ENCODE measurements around the gene ASCC2. TPM values are rescaled to one million over a fixed set of nuclear protein-coding genes. Genes with fewer than 3 reads are reported as not detected.

The ASCC2 gene, protein sequence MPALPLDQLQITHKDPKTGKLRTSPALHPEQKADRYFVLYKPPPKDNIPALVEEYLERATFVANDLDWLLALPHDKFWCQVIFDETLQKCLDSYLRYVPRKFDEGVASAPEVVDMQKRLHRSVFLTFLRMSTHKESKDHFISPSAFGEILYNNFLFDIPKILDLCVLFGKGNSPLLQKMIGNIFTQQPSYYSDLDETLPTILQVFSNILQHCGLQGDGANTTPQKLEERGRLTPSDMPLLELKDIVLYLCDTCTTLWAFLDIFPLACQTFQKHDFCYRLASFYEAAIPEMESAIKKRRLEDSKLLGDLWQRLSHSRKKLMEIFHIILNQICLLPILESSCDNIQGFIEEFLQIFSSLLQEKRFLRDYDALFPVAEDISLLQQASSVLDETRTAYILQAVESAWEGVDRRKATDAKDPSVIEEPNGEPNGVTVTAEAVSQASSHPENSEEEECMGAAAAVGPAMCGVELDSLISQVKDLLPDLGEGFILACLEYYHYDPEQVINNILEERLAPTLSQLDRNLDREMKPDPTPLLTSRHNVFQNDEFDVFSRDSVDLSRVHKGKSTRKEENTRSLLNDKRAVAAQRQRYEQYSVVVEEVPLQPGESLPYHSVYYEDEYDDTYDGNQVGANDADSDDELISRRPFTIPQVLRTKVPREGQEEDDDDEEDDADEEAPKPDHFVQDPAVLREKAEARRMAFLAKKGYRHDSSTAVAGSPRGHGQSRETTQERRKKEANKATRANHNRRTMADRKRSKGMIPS
- total RNA-seq: 10 to 100 TPM; 41.2 to 56.1 (median 47.4) TPM
- long read RNA-seq, partial matches to known transcripts: 3 of 8 reads
- long read RNA-seq, other reads (novel, unspliced or antisense): 5 of 8 reads

DNA sequence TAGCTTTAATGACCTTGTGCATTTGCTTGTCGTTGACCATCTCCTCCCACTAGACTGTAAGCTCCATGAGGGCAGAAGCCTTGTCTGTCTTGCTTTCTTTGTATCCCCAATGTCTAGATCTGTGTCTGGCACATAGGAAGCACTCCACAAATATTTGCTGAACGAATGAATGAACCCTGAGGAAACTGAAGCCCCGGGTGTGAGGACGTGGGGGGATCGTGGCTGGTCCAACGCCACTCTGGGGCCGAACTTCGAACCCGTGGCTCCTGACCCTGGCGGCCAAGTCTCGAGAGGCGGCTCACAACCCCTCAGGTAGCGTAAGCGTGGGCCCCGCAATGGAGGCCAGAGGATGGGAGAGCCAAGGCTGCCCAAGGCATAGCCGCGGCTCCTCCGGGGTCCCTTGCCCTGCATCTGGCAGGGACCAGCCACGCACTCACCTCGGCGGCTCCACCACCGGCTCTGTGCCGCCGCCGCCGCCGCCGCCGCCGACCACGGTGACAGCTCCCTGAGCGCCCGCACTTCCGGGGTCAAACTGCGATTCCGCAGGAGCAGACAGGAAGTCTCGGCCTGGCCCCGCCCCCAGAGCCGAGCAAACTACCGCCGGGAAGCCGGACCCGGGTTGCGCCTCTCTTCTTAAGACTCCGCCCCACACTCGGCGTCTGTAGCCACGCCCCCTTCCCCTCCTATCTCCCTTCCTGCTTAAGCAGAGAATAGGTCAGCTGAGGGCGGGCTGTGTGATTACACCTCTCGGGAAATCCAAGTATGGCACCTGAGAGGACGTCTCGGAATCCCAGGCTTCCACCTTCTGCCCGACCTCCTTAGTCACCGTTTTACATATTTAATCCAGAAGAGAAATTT, at the start of gene ASCC2:
Gene ASCC2 (minus strand): TSS at position 534 of the 858 bp plus-strand sequence. CDS start 5,949 bp downstream, outside the sequence.
- intact Hi-C loops (cut with DNase I): no loop called here
- 0% methylated on average over 40 of the region's 54 CpGs for WGBS (ENCODE audit: insufficient coverage, low coverage, low lambda C conversion rate, missing lambda C conversion rate)
- H3K36me3 ChIP-seq: peaks cover 0 to 5% (median 0%) of the 10 kb centered on the region in 4 donors
- H3K9me3 ChIP-seq: no peaks in the 10 kb centered on the region
- DNase-seq: peak; percentile 100
- ATAC-seq: peak; percentile 99 to 100 (median 100)
- H3K4me3 ChIP-seq: peak within 1 kb of the TSS; percentile 73 to 96 (median 95)
- H3K4me1 ChIP-seq: peaks cover 0 to 14% (median 4%) of the 10 kb centered on the region in 4 donors
- peak within 1 kb of the TSS; percentile 66 to 83 (median 66) for H3K27ac ChIP-seq
- peak; percentile 80 for TF ChIP-seq POLR2A (IDR thresholded peaks at IDR 0.05)
- TF ChIP-seq, protein P1, sequence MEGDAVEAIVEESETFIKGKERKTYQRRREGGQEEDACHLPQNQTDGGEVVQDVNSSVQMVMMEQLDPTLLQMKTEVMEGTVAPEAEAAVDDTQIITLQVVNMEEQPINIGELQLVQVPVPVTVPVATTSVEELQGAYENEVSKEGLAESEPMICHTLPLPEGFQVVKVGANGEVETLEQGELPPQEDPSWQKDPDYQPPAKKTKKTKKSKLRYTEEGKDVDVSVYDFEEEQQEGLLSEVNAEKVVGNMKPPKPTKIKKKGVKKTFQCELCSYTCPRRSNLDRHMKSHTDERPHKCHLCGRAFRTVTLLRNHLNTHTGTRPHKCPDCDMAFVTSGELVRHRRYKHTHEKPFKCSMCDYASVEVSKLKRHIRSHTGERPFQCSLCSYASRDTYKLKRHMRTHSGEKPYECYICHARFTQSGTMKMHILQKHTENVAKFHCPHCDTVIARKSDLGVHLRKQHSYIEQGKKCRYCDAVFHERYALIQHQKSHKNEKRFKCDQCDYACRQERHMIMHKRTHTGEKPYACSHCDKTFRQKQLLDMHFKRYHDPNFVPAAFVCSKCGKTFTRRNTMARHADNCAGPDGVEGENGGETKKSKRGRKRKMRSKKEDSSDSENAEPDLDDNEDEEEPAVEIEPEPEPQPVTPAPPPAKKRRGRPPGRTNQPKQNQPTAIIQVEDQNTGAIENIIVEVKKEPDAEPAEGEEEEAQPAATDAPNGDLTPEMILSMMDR (IDR thresholded peaks at IDR 0.05): peak in 1 of 4 donors; percentile 22
- no peaks in the 10 kb centered on the region for H3K27me3 ChIP-seq

DNA sequence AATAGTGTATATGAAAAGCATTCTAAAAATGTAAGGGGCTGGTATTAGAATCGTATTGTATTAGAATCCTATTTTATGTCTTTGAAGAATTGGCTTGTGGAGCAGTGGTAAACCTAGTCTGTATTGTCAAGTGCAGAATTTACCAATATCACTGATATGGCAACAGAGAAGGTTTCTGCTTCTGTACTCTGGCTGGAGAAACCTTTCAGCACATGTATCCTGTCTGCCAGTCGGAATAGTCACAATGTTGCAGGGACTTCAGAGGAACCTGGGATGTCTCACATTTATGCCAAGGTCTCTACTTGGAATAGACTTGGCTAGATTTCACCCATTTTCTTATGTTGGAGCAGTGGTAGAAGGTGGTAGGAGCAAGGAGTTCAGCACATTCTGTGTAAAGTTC, 49.3 kb upstream of the ASCC2 start:
- ATAC-seq (no peak), DNase-seq (no peak)
- H3K27ac ChIP-seq: no peak overlapping the region
- H3K27me3 ChIP-seq: no peaks in the 10 kb centered on the region
- H3K4me1 ChIP-seq: peaks cover 0 to 38% (median 7%) of the 10 kb centered on the region in 4 donors
- 40% methylated on average over 2 of the region's 2 CpGs for WGBS (ENCODE audit: insufficient coverage, low coverage, low lambda C conversion rate, missing lambda C conversion rate)
- intact Hi-C loops (cut with DNase I): no loop called here
- TF ChIP-seq, protein P1 (IDR thresholded peaks at IDR 0.05): no peak
- TF ChIP-seq POLR2A (IDR thresholded peaks at IDR 0.05): no peak
- no peaks in the 10 kb centered on the region for H3K36me3 ChIP-seq
- no peaks in the 10 kb centered on the region for H3K9me3 ChIP-seq
- no peak overlapping the region for H3K4me3 ChIP-seq

DNA sequence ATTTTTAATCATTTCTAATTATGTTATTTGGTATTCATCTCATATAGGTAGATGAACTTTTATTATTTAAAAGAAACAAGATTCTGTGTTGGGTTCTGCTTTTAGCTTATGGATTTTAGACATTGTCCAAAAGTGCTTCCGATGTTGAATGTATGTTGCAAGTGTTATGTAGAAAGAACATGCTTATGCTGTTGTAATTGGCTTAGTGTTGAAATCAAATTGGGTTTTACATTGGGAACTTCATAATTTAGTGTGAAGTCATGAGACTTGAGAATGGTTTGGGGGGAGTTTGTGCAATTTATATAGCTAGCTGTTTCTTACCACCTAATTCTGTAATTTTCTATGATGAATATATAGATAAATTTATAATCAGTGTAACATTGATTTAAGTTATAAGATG, 48.5 kb upstream of the ASCC2 start:
- Histone ChIP-seq H3K4me3 (no peak overlapping the region), H3K4me1 (peaks cover 0 to 38% (median 7%) of the 10 kb centered on the region in 4 donors), H3K27ac (no peak overlapping the region), H3K36me3 (no peaks in the 10 kb centered on the region), H3K9me3 (no peaks in the 10 kb centered on the region), H3K27me3 (no peaks in the 10 kb centered on the region)
- WGBS (ENCODE audit: insufficient coverage, low coverage, low lambda C conversion rate, missing lambda C conversion rate): 35% methylated on average over 1 of the region's 1 CpG
- no peak for ATAC-seq
- intact Hi-C loops (cut with DNase I): no loop called here
- no peak for DNase-seq
- TF ChIP-seq, protein P1 (IDR thresholded peaks at IDR 0.05): no peak
- TF ChIP-seq POLR2A (IDR thresholded peaks at IDR 0.05): no peak

DNA sequence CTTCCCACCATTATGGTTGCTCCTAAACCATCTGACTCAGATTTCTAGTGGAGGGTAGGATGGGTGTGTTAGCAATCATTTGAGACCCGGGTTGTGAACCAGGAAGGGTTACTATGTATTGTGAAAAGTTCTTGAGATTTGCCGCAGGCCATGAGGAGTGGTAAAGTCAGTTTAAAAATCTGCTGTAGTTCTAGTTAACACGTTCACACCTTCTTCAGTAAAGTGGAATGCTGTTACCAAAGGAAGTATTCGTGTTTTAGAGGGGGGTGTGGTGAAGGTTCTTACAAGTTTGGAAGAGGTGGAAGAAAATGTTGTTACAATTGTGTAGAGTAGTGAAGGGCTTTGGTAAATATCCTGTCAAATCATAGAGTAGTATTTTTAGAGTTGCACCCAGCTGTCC, 47.5 kb upstream of the ASCC2 start:
- Histone ChIP-seq H3K27me3 (no peaks in the 10 kb centered on the region), H3K4me3 (no peak overlapping the region), H3K36me3 (no peaks in the 10 kb centered on the region), H3K4me1 (peaks cover 0 to 38% (median 4%) of the 10 kb centered on the region in 4 donors), H3K9me3 (no peaks in the 10 kb centered on the region), H3K27ac (no peak overlapping the region)
- TF ChIP-seq, protein P1 (IDR thresholded peaks at IDR 0.05): no peak
- intact Hi-C loops (cut with DNase I): no loop called here
- DNase-seq: no peak
- ATAC-seq: no peak
- WGBS (ENCODE audit: insufficient coverage, low coverage, low lambda C conversion rate, missing lambda C conversion rate): 78% methylated on average over 4 of the region's 4 CpGs
